Neural cell (in vitro differentiated cells): ENCODE results near the gene GNA12. TPM values are rescaled to one million over a fixed set of nuclear protein-coding genes. Genes with fewer than 3 reads are reported as not detected.

Source experiments
- H2AFZ ChIP-seq: fragments of 200-600, 300-800 bp; sonication (generic), shearing (Covaris generic); 2 replicates; pipeline ENCODE4 v1.6.0; 2014; ENCODE audit warnings: low read depth, mild to moderate bottlenecking, antibody characterized with exemption, low read length, moderate library complexity
- H3F3A ChIP-seq: fragments of 200-600 bp; shearing (Covaris generic); 2 replicates; pipeline ENCODE4 v1.6.1; 2016; ENCODE audit warnings: mild to moderate bottlenecking, moderate library complexity, mixed read lengths, antibody characterized with exemption, low read length; ENCODE audit not compliant: insufficient read depth, poor library complexity, severe bottlenecking
- H3K27ac ChIP-seq: fragments of 200-600, 300-800 bp; sonication (generic), shearing (Covaris generic); 2 replicates; pipeline ENCODE4 v1.5.1; 2014; ENCODE audit warnings: mild to moderate bottlenecking, low read length, moderate library complexity
- H3K27me3 ChIP-seq: fragments of 300-800, 200-600 bp; sonication (generic), shearing (Covaris generic); 2 replicates; pipeline ENCODE4 v1.6.0; 2014; ENCODE audit warnings: mild to moderate bottlenecking, low read depth, low read length, moderate library complexity; ENCODE audit not compliant: insufficient read depth
- H3K36me3 ChIP-seq: fragments of 300-800, 200-600 bp; sonication (generic), shearing (Covaris generic); 2 replicates; pipeline ENCODE4 v1.5.1; 2014; ENCODE audit warnings: mild to moderate bottlenecking, antibody characterized with exemption, low read length, moderate library complexity; ENCODE audit not compliant: insufficient read depth
- H3K4me2 ChIP-seq: fragments of 300-800, 200-600 bp; sonication (generic), shearing (Covaris generic); 2 replicates; pipeline ENCODE4 v1.6.0; 2014; ENCODE audit warnings: mild to moderate bottlenecking, low read length
- H3K4me3 ChIP-seq: fragments of 300-800, 200-600 bp; sonication (generic), shearing (Covaris generic); 2 replicates; pipeline ENCODE4 v1.5.1; 2014; ENCODE audit warnings: mild to moderate bottlenecking, low read length, moderate library complexity
- H3K79me2 ChIP-seq: fragments of 200-600 bp; shearing (Covaris generic); replicated peaks from 2 replicates; pipeline ENCODE4 v1.6.0; 2014; ENCODE audit warnings: mild to moderate bottlenecking, low read length, moderate library complexity; ENCODE audit not compliant: insufficient read depth
- H3K9ac ChIP-seq: fragments of 300-800, 200-600 bp; sonication (generic), shearing (Covaris generic); 2 replicates; pipeline ENCODE4 v1.6.1; 2016; ENCODE audit warnings: mild to moderate bottlenecking, low read length, mixed read lengths
- H3K9me2 ChIP-seq: fragments of 200-600 bp; shearing (Covaris generic); 2 replicates; pipeline ENCODE4 v1.6.1; 2016; ENCODE audit warnings: mild to moderate bottlenecking, low read length, mixed read lengths; ENCODE audit not compliant: insufficient read depth
- H3K9me3 ChIP-seq: fragments of 200-600, 300-800 bp; sonication (generic), shearing (Covaris generic); 2 replicates; pipeline ENCODE4 v1.6.1; 2016; ENCODE audit warnings: mild to moderate bottlenecking, mixed run types, low read length, moderate library complexity, mixed read lengths
- H4K20me1 ChIP-seq: fragments of 200-600 bp; shearing (Covaris generic); 2 replicates; pipeline ENCODE4 v1.6.1; 2016; ENCODE audit warnings: mild to moderate bottlenecking, mixed run types; ENCODE audit not compliant: insufficient read depth
- EP300 ChIP-seq: fragments of 450-650 bp; conservative IDR thresholded peaks from 2 replicates; pipeline ENCODE4 v1.6.1; 2014; ENCODE audit warnings: antibody characterized with exemption, mild to moderate bottlenecking, moderate library complexity; ENCODE audit not compliant: poor library complexity, severe bottlenecking
- EZH2 ChIP-seq: fragments of 200-600, 300-800 bp; shearing (Covaris generic), sonication (generic); IDR thresholded peaks from 2 replicates; pipeline ENCODE4 v1.6.1; 2014; ENCODE audit warnings: antibody characterized with exemption, low read length, borderline replicate concordance, mild to moderate bottlenecking; ENCODE audit not compliant: insufficient read depth, poor library complexity, severe bottlenecking
- MXI1 ChIP-seq: fragments of 450-650 bp; conservative IDR thresholded peaks from 2 replicates; pipeline ENCODE4 v1.6.1; 2014; ENCODE audit warnings: antibody characterized with exemption, mild to moderate bottlenecking; ENCODE audit not compliant: poor library complexity, severe bottlenecking
- POLR2AphosphoS5 ChIP-seq: IDR thresholded peaks from 2 replicates; pipeline ENCODE4 v1.6.1; 2012
- RAD21 ChIP-seq: fragments of 450-650 bp; conservative IDR thresholded peaks from 2 replicates; pipeline ENCODE4 v1.6.1; 2014; ENCODE audit warnings: antibody characterized with exemption, mild to moderate bottlenecking, moderate library complexity
- SMC3 ChIP-seq: fragments of 450-650 bp; conservative IDR thresholded peaks from 2 replicates; pipeline ENCODE4 v1.6.1; 2014; ENCODE audit warnings: antibody characterized with exemption, mild to moderate bottlenecking, moderate library complexity; ENCODE audit not compliant: poor library complexity
- TAF1 ChIP-seq: IDR thresholded peaks from 2 replicates; pipeline ENCODE4 v1.6.1; 2012; ENCODE audit warnings: low read depth
- polyA plus RNA-seq: library from polyadenylated mRNA; depleted of rRNA; stranded (reverse); fragments of >200 nt; gene quantifications from 2 replicates; pipeline ENCODE4 v1.2.3, GENCODE V29; 2014
- TF ChIP-seq, protein P1 (sequence below): fragments of 450-650 bp; IDR thresholded peaks from 2 replicates; pipeline ENCODE4 v1.5.1; 2014; ENCODE audit warnings: antibody characterized with exemption, mild to moderate bottlenecking, moderate library complexity; ENCODE audit not compliant: poor library complexity, severe bottlenecking
- TF ChIP-seq, protein P2 (sequence below): IDR thresholded peaks from 2 replicates; pipeline ENCODE4 v1.6.1; 2012; ENCODE audit warnings: borderline replicate concordance

The GNA12 gene
- polyA plus RNA-seq, 1 donor from 2014 or later: 15.5 TPM

GRCh38 chr7:2729893-2730716 lies 114.0 kb downstream of the GNA12 start:
- Histone ChIP-seq H3K9ac (no peak overlapping the region), H3K4me2 (no peak overlapping the region)

GRCh38 chr7:2729031-2729892 lies 114.8 kb downstream of the GNA12 start:
- H3K27ac ChIP-seq: no peak overlapping the region
- H3K4me2 ChIP-seq: no peak overlapping the region
- H2AFZ ChIP-seq: no peak overlapping the region
- no peak for TF ChIP-seq POLR2AphosphoS5
- no peak for TF ChIP-seq EZH2
- TF ChIP-seq MXI1: no peak
- no peak for TF ChIP-seq EP300
- TF ChIP-seq, protein P1, sequence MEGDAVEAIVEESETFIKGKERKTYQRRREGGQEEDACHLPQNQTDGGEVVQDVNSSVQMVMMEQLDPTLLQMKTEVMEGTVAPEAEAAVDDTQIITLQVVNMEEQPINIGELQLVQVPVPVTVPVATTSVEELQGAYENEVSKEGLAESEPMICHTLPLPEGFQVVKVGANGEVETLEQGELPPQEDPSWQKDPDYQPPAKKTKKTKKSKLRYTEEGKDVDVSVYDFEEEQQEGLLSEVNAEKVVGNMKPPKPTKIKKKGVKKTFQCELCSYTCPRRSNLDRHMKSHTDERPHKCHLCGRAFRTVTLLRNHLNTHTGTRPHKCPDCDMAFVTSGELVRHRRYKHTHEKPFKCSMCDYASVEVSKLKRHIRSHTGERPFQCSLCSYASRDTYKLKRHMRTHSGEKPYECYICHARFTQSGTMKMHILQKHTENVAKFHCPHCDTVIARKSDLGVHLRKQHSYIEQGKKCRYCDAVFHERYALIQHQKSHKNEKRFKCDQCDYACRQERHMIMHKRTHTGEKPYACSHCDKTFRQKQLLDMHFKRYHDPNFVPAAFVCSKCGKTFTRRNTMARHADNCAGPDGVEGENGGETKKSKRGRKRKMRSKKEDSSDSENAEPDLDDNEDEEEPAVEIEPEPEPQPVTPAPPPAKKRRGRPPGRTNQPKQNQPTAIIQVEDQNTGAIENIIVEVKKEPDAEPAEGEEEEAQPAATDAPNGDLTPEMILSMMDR: no peak
- TF ChIP-seq TAF1: no peak
- TF ChIP-seq SMC3: no peak

More at GRCh38 chr7:2729893-2730716, 114.0 kb downstream of the GNA12 start:
- TF ChIP-seq RAD21 (no peak), SMC3 (no peak), EZH2 (no peak), MXI1 (no peak), TAF1 (no peak), POLR2AphosphoS5 (no peak), EP300 (no peak)
- TF ChIP-seq, protein P1: no peak
- TF ChIP-seq, protein P2, sequence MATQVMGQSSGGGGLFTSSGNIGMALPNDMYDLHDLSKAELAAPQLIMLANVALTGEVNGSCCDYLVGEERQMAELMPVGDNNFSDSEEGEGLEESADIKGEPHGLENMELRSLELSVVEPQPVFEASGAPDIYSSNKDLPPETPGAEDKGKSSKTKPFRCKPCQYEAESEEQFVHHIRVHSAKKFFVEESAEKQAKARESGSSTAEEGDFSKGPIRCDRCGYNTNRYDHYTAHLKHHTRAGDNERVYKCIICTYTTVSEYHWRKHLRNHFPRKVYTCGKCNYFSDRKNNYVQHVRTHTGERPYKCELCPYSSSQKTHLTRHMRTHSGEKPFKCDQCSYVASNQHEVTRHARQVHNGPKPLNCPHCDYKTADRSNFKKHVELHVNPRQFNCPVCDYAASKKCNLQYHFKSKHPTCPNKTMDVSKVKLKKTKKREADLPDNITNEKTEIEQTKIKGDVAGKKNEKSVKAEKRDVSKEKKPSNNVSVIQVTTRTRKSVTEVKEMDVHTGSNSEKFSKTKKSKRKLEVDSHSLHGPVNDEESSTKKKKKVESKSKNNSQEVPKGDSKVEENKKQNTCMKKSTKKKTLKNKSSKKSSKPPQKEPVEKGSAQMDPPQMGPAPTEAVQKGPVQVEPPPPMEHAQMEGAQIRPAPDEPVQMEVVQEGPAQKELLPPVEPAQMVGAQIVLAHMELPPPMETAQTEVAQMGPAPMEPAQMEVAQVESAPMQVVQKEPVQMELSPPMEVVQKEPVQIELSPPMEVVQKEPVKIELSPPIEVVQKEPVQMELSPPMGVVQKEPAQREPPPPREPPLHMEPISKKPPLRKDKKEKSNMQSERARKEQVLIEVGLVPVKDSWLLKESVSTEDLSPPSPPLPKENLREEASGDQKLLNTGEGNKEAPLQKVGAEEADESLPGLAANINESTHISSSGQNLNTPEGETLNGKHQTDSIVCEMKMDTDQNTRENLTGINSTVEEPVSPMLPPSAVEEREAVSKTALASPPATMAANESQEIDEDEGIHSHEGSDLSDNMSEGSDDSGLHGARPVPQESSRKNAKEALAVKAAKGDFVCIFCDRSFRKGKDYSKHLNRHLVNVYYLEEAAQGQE: no peak
- Histone ChIP-seq H3K9me3 (no peaks in the 10 kb centered on the region), H3K27me3 (no peaks in the 10 kb centered on the region), H2AFZ (no peak overlapping the region), H3K4me3 (no peak overlapping the region), H4K20me1 (no peaks in the 10 kb centered on the region), H3K36me3 (no peaks in the 10 kb centered on the region), H3F3A (no peaks in the 10 kb centered on the region), H3K9me2 (no peaks in the 10 kb centered on the region), H3K27ac (no peak overlapping the region), H3K79me2 (no peaks in the 10 kb centered on the region)

More at GRCh38 chr7:2729031-2729892, 114.8 kb downstream of the GNA12 start:
- Histone ChIP-seq H3K79me2 (no peaks in the 10 kb centered on the region), H3K27me3 (no peaks in the 10 kb centered on the region), H3K9ac (no peak overlapping the region), H3K36me3 (no peaks in the 10 kb centered on the region), H3K9me2 (no peaks in the 10 kb centered on the region), H3K4me3 (no peak overlapping the region), H4K20me1 (no peaks in the 10 kb centered on the region), H3K9me3 (no peaks in the 10 kb centered on the region), H3F3A (no peaks in the 10 kb centered on the region)
